ENCODE measurements around the gene IMPG2.

DNA sequence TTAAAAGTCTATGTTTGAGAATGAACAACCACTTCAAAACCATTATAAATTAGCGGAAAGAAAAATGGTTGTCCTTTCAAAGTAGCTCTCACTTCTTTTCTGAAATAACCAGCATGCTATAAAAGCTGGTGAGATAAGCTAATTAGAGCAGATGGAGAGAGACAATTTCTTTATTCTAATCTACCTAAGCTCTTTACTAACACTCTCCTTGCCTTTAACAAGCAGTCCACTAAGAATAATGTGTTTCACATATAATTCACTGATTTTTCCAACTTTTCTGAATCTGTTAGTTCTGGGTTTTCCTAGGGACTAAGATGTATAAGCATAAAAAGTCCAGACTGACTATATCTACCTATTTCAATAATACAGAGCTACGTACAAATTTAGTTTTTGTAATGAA is at the start of gene IMPG2:
- TF ChIP-seq CTCF (IDR thresholded peaks at IDR 0.05; ENCODE audit: low read length) (no peak), EZH2phosphoT487 (IDR thresholded peaks at IDR 0.05; ENCODE audit: low read length) (no peak)
